ENCODE results near the gene BNIP3. TPM values are rescaled to one million over a fixed set of nuclear protein-coding genes. Genes with fewer than 3 reads are reported as not detected.

The BNIP3 gene
- total and polyA plus RNA-seq, 2 of the 13 experiments (the other 11 are each of a cell fraction or from before 2014, with no cell fraction given) = 73.7 to 223 TPM

- in situ Hi-C loops (cut with HindIII; ENCODE audit: extremely low pct_ligation_motif_present, low pct_unique_long_range_greater_than_20kb) (no loop called here), intact Hi-C loops (cut with micrococcal nuclease; ENCODE audit: unreplicated experiment) (no loop called here)
- CTCF ChIA-PET (ENCODE audit: low intra/inter-chr PET ratio, low total read pairs) = no interaction called here
- DNase-seq (ENCODE audit: low spot score) (no peak), FAIRE-seq (no peak), ATAC-seq (no peak)
- Histone ChIP-seq H3K79me2 (ENCODE audit: insufficient read depth, low read length) (no peaks in the 10 kb centered on the region), H3K27ac (ENCODE audit: extremely low read length, insufficient read depth, low read length) (no peak overlapping the region), H3K4me2 (ENCODE audit: low read depth, low read length) (no peak overlapping the region), H3K4me1 (ENCODE audit: insufficient read depth, low read length) (peaks cover 12% of the 10 kb centered on the region), H3K27me3 (ENCODE audit: control insufficient read depth in 1 of 2, insufficient read depth in 2 of 2, low read length in 2 of 2) (no peaks in the 10 kb centered on the region), H3K9ac (ENCODE audit: insufficient read depth, low read depth, low read length) (no peak overlapping the region), H3K36me3 (replicated peaks in 1 of 2; ENCODE audit: control insufficient read depth in 1 of 2, insufficient read depth in 2 of 2, low read length in 2 of 2) (peaks cover 30 to 85% of the 10 kb centered on the region in 2 experiments; a peak in 4 of 5 replicates), H4K20me1 (ENCODE audit: insufficient read depth, low read length) (no peaks in the 10 kb centered on the region; the same call in 1 of the 2 replicates), H3K4me3 (replicated peaks in 1 of 3; ENCODE audit: insufficient read depth in 1 of 3, low read depth in 2 of 3, low read length in 3 of 3) (no peak overlapping the region), H3K9me3 (ENCODE audit: low read length) (no peaks in the 10 kb centered on the region), H2AFZ (ENCODE audit: low read length) (no peak overlapping the region)
- WGBS (ENCODE audit: low lambda C conversion rate) = 100% methylated on average over 7 of the region's 14 CpGs
- no TSS peak for BruUV-seq (replicated peaks)
- POLR2A ChIA-PET = no interaction called here
- TF ChIP-seq PAWR (CRISPR knock-in tag; IDR thresholded peaks at IDR 0.05; ENCODE audit: borderline replicate concordance) = no peak
- TF ChIP-seq ZNF619 (CRISPR knock-in tag; IDR thresholded peaks at IDR 0.05) = no peak
- no peak for TF ChIP-seq NR2C2 (CRISPR knock-in tag; IDR thresholded peaks at IDR 0.05; ENCODE audit: borderline replicate concordance)
- no peak for TF ChIP-seq ZNF710 (CRISPR knock-in tag; IDR thresholded peaks at IDR 0.05; ENCODE audit: borderline replicate concordance)
- no peak for TF ChIP-seq ZNF709 (CRISPR knock-in tag; IDR thresholded peaks at IDR 0.05)
- no peak for TF ChIP-seq HMGXB4 (CRISPR knock-in tag; IDR thresholded peaks at IDR 0.05; ENCODE audit: borderline replicate concordance in 1 of 2, low read depth in 1 of 2)
These were observed 34.8 kb downstream of the BNIP3 start for GRCh38 chr10:131946880-131947279.

Measured in HepG2 (cell line).